HG03457 (cell line): ENCODE data around the gene BDH2.

Source experiments
- ATAC-seq: cut with Tn5 transposase; IDR thresholded peaks from one replicate; pipeline ENCODE4 v1.9.1; 2021; ENCODE audit warnings: moderate number of reproducible peaks; ENCODE audit not compliant: unreplicated experiment

Gene BDH2

DNA sequence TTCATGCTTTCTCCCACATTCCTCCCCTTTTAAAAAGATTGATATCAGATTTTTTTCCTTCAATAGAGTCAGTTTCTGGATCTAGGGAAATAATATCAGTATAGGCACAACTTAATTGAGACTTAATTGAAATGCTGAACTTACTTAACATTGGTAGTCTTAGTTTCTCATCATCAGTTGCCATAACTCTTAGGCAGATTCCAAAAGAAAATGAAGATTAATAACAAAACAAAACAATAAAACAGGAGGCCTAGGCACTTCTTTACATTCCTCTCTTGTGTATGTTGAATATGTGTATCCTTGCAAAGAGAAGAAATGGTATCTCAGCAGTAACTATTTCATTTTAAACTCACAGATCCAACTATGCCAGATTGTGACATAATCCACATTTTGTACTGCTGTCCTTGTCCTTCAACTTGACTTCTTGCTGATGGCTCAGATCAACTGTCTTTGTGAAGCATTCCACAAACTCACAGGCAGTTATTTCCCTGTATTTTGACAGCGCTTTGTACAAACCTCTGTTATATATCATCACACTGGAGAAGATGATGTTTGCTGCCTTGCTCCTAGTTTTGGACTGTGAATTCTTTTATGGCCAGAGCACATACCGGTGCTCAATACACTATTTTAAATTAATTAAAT is 14.0 kb downstream of the BDH2 start:
- no peak for ATAC-seq

DNA sequence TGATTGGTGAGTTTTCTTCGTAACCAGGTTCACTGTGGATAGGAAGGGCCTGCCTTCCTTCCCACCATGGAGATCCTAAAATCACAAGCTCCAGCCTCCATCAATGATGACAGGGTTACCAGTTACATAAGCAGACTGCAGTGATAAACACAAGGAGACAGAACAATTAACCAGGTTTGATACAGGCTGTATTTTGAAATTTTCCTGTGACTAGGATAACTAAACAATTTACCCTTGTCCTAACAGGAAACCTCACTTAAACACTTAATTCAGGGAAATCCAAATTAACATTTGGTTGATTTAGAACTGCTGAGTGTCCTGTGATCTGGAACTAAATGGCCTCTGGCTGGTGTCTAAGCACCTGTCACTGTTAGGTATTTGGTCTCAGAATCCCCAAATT is 20.0 kb downstream of the BDH2 start:
- no peak for ATAC-seq

DNA sequence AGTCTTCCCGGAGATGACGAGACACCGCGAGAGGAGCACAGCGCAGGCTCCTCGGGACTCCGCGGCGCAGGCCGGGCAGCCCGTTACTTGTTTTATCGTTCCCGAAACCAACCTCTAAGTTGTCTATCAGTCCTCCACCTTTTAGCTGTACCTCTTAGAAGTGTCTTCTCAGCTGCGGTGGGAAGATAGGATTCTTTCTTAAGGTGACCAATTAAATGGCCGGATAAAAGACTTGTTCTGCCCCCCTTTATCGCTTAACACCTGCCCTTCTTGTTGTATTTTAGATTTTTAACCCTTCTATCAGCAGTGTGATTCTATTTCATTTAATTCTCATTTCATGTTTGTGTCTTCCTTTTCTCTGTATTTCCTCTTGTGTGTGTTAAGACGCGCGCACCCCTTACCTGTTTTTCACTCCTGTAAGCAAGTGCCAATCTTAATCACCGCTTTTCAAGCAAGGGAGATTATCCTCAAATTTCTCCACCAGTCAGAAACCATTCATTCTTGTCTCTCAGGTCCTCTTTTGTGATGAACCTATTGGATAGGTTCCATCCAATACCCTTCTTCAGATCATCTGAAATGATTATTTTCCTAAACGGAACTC is 22.8 kb downstream of the BDH2 start, which contains the start of gene SLC9B2:
TSS of gene SLC9B2 (minus strand) at position 15 of the 601 bp plus-strand sequence. CDS start 9,211 bp downstream, outside the sequence.
- ATAC-seq: peak; percentile 35

- ATAC-seq: peak; percentile 50
Observed at GRCh38 chr4:103075894-103076746, 23.5 kb downstream of the BDH2 start.

DNA sequence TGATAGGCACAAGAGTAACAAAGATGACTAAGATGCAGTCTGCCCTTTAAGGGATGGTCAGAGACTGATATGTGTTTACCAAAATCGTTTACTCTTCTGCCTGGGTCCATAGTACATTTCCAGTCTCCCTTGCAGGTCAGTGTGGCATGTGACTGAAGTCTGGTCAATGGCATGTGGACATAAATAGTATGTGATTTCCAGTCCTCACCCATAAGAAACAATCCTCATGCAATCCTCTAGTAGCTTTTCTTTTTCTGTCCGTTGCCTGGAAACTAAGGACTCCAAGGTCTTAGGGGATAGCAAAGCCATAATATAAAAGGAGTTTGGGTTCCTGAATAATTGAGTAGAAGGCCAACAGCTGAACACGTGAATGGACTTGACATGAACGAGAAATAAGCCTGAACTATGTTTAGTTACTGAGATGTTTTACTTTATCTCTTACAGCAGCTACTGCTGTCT is 24.2 kb downstream of the BDH2 start:
- ATAC-seq: no peak

DNA sequence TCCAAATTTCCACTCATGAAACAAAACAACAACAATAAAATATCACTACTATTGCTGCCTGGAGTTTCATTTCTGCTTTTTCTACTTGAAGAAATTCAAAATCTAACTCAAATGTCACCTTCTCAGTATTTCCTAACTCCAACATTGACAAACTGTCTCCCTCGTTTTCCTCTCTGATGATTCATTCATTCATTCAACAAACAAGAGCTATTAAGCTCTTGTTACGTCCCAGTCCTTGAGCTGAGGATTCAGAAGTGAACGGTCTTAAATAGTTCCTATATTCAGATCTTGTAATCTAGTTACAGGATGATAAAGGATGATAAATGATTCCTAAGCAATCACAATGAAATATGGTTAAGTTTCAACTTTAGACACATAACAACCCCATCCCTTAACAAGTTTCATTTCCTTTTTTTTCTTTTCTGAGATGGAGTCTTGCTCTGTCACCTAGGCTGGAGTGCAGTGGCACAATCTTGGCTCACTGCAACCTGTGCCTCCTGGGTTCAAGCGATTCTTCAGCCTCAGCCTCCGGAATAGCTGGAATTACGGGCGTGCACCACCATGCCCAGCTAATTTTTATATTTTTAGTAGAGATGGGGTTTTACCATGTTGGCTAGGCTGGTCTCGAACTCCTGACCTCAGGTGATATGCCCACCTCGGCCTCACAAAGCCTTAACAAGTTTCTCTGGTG is 24.7 kb downstream of the BDH2 start:
- peak; percentile 38 for ATAC-seq

DNA sequence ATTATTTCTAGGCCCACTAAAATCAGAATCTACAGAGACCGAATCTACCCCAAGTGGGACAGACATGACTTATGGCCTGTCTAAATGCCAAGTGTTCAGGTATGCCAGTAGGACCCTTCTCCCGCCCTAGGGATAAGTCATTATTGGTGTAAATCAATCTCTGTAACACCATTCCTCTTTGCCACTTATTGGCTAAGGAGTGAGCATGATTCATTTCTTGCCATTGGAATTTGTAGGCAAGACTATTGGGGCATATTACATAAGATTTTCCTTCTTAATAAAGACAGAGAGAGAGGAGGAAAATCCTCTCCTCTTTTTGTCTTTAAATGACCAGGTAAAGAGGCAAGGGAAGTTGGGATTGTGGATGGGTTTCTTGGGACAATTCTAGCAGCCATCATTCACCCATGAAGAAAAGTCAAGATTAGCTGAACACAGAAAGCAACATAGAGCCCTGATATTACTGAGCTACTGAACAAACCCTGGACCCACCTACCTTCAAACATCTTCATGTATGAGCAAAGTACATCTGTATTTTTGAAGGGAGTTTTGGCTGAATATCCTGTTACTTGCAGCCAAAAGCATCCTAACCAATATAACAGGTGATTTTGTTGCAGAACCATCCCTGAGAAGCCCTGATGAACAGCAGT is 25.7 kb downstream of the BDH2 start:
- ATAC-seq: no peak

DNA sequence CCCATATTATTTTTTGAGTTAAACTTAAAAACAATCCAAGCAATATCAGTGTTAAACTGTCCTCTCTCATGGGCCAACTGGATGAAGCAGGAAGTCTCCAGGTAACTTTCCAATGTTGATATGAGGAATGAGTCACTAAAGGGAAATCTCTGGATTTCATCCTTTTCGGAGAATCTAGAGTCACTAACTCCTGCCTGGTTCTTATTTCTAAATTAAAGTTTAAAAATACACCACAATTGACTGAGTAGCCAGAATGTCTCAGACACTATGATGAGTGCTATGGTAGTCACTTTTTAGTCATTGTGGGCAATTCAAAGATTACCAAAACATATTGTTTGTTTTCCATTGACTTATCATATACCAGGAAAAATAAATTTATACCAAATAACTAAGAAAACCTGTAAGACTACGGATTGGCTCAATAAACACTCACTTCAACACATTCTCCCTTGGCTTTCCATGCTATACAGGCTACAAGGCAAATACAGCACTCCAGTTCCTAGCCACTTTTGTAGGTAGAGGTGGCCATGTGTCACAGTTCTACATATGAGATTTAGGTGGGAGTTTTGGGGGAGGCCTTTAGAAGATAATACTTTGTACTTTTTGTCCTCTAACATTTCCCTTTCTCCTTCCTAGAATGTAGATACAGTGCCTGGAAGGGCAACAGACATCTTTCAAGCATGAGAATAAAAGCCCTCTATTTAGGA is 31.6 kb downstream of the BDH2 start:
- no peak for ATAC-seq

- no peak for ATAC-seq
Observed at GRCh38 chr4:103060453-103061148, 39.0 kb downstream of the BDH2 start.

DNA sequence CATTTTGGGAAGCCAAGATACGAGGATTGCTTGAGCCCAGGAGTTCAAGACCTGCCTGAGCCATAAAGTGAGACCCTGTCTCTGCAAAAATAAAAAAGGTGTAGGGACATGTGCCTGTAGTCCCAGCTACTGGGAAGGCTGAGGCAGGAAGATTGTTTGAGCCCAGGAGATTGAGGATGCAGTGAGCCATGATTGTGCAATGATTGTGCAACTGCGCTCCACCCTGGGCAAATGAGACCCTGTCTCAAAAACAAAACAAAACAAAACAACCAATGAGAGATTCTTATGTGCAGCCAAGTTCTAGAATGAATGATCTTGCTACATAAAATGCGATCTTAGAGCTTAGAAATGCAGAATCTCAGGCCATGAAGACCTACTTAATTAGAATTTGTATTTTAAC is 45.6 kb downstream of the BDH2 start:
- ATAC-seq: no peak

GRCh38 chr4:103052779-103053178 is 46.9 kb downstream of the BDH2 start:
- no peak for ATAC-seq

GRCh38 chr4:103052145-103052544 is 47.5 kb downstream of the BDH2 start:
- ATAC-seq: no peak

- no peak for ATAC-seq
Observed at GRCh38 chr4:103050736-103051436, 48.7 kb downstream of the BDH2 start.

- peak; percentile 95 for ATAC-seq
Observed at GRCh38 chr4:103046416-103047290, 53.0 kb downstream of the BDH2 start.

DNA sequence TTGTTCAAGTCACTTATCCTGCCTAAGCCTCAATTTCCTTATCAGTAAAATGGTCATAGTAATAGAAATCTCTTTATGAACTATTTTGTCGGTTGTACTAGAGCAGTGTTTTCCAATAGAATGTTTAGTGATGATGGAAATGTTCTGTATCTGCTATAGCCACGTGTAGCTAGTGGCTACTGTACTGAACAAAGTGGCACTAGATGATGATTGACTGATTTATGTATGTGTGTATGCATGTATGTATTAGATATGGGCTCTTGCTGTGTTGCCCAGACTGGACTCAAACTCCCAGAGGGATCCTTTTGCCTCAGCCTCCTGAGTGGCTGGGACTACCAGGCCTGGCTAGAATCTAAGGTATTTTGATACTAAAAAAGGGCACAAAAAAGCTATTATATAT is 55.5 kb downstream of the BDH2 start:
- no peak for ATAC-seq

- no peak for ATAC-seq
Observed at GRCh38 chr4:103036169-103036568, 63.5 kb downstream of the BDH2 start.

DNA sequence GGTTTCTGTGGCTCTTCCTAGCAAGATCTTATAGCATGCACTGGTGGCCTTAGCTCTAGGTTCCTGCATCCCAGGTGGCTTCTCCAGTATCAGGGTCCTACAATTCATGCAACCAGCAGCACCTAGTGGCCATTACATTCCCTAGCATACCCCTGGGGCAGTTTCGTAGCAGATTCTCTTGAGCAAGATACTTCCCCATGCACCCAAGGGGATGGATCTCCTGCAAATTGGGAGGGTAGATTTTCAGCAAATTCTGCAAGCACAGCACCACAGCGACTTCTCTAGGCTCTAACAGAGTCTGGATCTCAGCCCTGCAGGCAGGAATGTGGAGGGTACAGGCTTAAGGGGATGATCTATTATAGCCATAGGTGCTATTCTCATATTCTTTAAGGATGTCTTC is 67.1 kb downstream of the BDH2 start:
- ATAC-seq: no peak

DNA sequence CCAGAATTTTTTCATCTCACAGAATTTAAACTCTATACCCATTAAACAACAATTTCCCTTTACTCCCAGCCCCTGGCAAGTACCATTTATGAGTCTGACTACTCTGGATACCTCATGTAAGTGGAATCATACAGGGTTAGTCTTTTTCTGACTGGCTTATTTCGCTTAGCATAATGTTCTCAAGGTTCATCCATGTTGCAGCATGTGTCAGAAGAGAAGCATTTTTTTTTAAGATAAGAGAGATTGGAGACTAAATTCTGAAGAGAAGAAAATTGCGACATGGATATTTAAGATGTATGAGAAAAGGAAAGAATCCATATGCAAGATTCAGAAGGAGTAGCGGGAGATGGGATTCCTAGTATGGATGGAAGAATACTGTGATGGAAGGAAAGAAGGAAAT is 68.8 kb downstream of the BDH2 start:
- ATAC-seq: no peak
